ENCODE measurements around the gene CRYBG2.

The CRYBG2 gene

DNA sequence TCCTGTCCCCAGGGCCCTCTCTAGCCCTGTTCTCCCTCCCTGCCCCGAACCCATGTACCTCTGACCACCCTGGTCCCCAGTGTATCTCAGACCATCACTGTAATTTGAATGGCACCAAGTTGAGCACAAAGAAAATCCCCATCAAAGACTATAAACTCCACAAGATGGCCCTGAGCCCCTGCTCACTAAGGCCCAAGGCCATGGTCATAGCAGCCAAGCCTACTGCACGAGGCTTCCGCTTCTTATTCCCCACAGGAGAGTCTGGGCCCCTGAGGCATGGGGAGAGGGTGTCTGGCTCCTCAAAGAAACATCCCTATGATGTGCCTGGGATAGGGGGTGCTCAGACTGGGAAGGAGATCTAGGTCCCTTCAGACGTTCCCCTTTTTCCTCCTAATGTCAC is 14.1 kb upstream of the CRYBG2 start:
- no peak for DNase-seq

DNA sequence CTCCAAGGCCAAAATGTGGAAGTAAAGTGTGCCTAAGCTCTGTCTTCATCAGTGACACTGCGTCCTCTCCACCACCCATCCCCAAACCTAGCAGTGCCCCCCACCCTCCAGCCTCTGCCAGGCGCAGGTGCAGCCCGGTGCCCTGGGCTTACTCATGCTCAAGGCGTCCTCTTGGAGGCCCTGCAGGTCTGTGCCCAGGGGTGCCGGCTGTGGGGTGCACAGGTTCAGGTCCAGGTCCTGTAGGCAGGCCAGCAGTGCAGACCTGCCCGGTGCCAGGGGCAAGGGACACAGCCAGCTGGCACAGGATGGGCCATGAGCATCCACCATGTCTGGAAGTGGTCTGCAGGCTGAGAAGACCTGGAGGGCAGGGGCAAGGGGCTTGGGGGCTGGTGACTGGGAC is 13.5 kb upstream of the CRYBG2 start:
- no peak for DNase-seq

- DNase-seq = no peak
Observed at GRCh38 chr1:26364956-26365355, 11.0 kb upstream of the CRYBG2 start.

- DNase-seq = peak; percentile 12
Observed at GRCh38 chr1:26363549-26364448, 9.9 kb upstream of the CRYBG2 start.

DNA sequence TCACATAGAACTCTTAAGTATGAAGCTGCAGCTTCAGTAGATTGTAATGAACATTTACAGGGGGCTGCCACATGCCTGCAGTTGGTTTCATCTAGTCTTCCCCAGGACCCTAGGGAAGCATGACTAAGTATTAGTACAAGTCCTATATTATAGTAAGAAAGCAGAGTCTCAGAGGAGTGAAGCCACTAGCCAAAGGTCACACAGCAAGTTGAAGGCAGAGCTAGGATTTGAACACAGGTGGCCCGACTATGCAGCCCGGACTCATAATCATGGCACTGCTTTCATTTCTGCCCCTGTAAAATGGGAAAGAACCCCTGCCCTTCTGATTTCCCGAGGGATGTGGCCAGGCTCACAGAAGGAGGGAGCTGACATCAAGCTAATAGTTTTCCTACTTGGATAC is 8.4 kb upstream of the CRYBG2 start:
- no peak for DNase-seq

DNA sequence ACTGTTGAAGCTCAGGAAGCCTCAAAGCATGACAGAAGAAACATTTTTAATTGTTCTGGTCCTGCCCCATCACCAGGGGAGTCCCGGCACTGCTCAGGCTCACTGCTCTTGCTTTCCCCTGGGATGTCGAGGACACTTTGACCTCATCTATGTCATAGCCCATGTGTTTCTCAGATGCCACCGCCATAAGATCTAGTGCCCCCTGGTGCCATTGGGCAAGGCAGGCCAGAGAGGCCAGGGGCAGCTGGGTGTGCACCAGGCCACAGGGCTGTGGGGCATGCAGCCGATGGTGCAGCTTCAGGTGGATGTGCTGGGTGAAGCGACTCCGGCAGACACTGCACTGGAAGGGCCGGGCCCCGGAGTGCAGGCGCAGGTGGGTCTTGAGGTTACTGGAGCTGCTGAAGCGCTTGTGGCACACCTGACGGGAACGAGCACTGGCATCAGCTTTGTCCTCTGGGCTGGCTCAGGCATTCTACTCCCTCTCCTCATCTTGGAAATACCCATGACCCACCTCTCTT is 7.7 kb upstream of the CRYBG2 start:
- no peak for DNase-seq

DNA sequence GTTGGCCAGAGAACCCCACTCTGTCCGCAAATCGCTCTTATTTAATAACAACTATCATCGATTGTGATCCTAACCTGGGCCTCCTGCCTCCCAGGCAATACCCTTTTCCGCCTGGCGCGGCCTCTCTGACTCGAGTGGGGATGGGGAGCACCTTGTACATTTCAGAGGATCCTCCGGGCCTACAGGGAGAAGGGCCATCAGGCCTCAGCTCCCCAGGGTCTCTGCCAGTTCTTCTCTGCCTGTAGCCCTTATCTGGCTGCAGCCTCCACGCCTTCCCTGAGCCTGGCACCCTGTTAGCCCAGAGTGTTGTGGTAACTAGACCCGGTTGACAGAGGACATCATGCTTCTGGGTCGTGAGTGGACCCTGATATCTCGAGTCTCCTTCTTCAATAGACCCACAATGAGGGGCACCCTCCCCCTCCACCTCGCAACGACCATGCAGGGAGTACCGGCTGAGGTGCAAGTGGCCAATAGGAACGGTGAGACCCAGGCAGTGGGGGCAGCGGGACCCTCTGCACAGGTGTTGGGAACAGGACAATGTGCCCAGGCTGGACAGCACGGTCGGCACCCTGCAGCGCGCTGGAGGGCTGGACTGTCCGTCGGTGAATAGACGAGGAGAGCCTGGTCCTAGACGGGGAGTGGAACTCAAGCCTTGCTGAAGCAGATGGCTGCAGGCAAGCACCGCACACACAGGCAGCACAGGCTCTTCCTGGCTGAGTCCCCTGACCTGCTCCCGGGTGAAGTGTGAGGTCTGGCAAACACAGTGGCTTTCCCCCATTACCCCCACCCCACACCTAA is 7.1 kb upstream of the CRYBG2 start:
- DNase-seq = no peak

- no peak for DNase-seq
Observed at GRCh38 chr1:26359981-26360806, 6.3 kb upstream of the CRYBG2 start.

DNA sequence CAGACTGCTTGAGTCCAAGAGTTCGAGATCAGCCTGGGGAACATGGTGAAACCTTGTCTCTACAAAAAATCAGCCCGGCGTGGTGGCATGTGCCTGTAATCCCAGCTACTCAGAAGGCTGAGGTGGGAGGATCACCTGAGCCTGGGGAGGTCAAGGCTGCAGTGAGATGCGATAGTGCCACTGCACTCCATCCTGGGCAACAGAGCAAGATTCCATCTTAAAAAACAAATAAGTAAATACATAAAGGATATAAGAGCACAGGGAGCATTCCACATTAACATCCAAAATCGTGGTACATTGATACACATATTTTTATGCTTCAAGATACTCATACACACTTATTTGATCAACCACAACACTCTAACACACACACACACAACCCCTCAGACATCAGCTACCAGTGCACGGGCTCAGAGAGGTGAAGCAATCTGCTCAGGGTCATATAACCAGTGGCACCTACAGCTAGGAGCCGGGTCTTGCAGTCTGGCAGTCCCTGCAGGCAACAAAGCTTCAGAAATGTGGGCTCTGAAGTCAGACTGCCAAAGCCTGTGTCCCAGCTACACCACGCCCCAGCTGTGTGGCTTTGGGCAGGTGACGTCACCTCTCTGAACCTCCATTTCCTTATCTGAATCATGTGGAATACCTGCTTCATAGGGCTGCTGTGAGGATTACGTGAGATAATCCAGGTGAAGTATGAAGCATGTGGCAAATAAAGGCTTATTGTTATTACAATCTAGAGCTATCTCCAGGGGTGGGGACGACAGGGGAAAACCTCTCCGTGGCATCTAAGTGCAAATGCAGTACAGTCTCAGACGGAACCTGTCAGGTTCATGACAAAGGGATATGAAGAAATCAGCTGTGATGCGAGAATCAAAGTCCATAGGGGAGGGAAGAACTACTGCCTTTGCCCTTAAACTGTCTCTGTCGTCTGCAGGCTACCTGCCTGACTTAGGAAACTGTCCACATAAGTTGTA is 4.8 kb upstream of the CRYBG2 start:
- no peak for DNase-seq

- DNase-seq = no peak
Observed at GRCh38 chr1:26357121-26357602, 3.2 kb upstream of the CRYBG2 start.

DNA sequence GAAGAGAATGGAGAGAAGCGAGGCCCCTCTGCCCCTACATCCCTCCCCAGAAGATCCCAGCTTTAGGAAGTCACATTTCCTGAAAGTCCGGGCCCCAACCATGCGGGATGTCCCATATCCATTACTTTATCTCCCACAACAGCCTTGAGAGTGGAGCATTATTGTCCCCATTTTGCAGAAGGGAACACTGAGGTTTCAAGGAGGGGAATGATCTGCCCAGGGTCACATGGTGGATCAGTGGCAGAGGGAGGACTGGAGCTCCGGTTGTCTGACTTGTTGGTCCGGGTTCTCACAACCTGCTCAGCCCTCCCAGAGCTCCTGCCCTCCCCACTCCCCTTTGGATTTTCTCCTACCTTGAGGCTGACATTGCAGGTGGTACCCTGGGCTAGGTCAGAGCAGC is 2.2 kb upstream of the CRYBG2 start:
- DNase-seq = no peak

DNA sequence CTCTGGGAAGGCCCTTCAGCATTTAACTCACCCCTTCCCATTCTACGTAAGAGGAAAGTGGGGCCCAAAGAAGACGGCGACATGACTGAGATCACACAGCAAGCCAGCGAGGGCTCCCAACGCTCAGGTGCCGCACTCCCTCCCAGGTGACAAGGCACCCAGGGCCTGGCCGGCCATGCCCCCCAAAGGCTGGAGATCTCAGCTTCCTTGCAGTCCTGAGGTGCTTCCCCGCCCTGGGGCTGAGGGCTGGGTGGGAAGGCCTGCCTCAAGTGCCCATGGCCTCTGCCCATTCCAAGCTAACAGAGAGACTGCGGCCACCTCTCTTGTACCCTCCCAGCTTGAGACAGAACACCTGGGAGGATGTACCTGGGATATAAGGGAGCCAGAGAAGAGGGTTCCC is 1.0 kb upstream of the CRYBG2 start:
- no peak for DNase-seq

GRCh38 chr1:26353210-26353859 is 595 bp downstream of the CRYBG2 start:
- DNase-seq = no peak

DNA sequence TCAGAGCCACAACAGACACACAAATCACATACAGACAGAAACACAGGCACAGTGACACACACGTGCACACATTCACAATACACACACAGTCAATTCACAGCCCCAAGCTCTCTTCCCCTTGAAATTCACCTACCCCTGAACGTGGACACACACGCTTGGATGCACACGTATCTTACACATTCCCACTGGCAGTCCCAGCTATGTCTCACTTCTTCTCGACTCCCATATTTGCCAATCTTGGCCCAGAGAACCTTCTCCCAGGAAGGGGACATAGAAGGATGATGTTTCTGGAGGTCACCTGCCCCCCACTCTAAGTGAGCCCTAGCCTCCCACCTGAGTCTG is 1.6 kb downstream of the CRYBG2 start:
- no peak for DNase-seq

- DNase-seq = no peak
Observed at GRCh38 chr1:26351590-26352337, 2.2 kb downstream of the CRYBG2 start.

GRCh38 chr1:26350701-26351589 is 3.0 kb downstream of the CRYBG2 start:
- DNase-seq = no peak

DNA sequence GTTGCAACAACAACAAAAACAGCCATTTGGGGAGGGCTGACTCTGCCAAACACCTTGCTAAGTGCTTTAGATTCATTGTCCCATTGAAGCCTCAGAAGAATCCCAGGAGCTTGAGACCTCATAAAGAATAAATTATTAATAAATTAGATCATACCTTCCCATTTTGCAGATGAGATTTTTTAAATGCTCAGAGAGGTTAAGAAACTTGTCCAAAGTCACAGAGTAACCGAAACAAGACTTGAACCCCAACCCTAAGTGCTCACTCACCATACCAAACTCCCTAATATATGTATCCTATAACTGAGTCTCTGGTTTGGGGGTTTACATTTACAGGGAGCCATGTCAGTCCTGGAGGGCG is 3.6 kb downstream of the CRYBG2 start:
- no peak for DNase-seq

DNA sequence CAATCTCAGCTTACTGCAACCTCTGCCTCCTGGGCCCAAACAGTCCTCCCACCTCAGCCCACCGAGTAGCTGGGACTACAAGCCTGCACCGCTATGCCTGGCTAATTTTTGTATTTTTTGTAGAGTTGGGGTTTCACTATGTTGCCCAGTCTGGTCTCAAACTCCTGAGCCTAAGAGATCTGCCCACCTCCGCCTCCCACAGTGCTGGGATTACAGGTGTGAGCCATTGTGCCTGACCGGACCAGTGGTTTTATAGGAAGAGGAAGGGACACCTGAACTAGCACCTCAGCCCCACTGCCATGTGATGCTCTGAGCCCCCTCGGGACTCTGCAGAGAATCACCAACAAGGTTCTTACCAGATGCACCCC is 4.1 kb downstream of the CRYBG2 start:
- DNase-seq = no peak

DNA sequence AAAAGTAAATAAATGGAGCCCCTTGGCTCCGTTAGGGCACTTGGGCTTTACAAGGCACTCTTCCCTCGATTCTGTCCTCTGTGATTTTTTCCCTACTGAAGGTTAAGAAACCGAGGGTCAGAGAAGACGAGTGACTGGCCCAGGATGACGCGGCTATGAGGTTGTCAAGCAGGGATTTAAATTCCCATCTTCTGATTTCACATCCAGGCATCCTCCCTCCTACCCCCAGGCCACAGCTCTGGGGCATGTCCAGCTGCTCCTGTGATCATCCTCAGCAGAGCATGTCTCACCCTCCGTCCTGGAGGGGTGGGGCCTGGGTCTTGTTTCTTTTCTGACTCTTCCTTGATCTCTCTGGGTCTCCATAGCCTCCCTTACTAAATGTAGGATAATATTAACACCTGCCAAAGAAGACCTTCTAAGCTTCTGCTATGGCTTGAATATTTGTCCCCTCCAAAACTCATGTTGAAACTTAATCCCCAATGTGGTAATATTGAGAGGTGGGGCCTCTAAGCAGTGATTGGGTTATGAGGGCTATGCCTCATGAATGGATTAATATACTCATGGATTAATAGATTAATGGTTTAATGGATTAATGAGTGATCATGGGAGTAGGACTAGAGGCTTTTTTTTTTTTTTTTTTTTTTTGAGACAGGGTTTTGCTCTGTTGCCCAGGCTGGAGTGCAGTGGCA is 4.6 kb downstream of the CRYBG2 start:
- no peak for DNase-seq

All from NCI-H526 treated with DMSO at 0.1 percent for 48 hours (cell line).